ENCODE measurements around the gene HFE.

- TF ChIP-seq CTCF (IDR thresholded peaks at IDR 0.05), result no peak
- TF ChIP-seq EP300 (IDR thresholded peaks at IDR 0.05), result no peak
- no peak for TF ChIP-seq POLR2A (IDR thresholded peaks at IDR 0.05)
- no peak for TF ChIP-seq POLR2AphosphoS5 (IDR thresholded peaks at IDR 0.05)
These were observed 46.5 kb downstream of the HFE start for GRCh38 chr6:26133730-26134129.

Data from suprapubic skin (tissue), 4 donors.